Endothelial cell of umbilical vein (primary cell): Measurements from ENCODE around the gene SERPINI1.

Experiments used
- EZH2 ChIP-seq: IDR thresholded peaks from 2 replicates; pipeline ENCODE4 v1.6.1; 2012; ENCODE audit warnings: borderline replicate concordance, low read depth, mild to moderate bottlenecking, moderate library complexity, low read length, inconsistent platforms; ENCODE audit not compliant: severe bottlenecking
- GATA2 ChIP-seq: IDR thresholded peaks from 2 replicates; pipeline ENCODE4 v1.7.0; 2011; ENCODE audit warnings: low read depth, mild to moderate bottlenecking, moderate library complexity, mixed read lengths, low read length; ENCODE audit not compliant: insufficient read length, insufficient read depth
- MYC ChIP-seq: IDR thresholded peaks from one replicate; pipeline ENCODE4 v1.6.1; 2011; ENCODE audit warnings: mild to moderate bottlenecking, low read depth, low read length
- POLR2A ChIP-seq: IDR thresholded peaks from 2 replicates; pipeline ENCODE4 v1.6.1; 2012; ENCODE audit warnings: low read depth, mild to moderate bottlenecking, control low read depth, low read length
- POLR2AphosphoS5 ChIP-seq: IDR thresholded peaks from 2 replicates; pipeline ENCODE4 v1.6.1; 2012; ENCODE audit warnings: low read depth, mild to moderate bottlenecking, control low read depth, low read length, moderate library complexity; ENCODE audit not compliant: insufficient read depth
- TF ChIP-seq, protein P1 (sequence below), 2 donors: IDR thresholded peaks; 1 replicate in 1 of 2; 2 replicates in 1 of 2; pipeline ENCODE4 v1.5.1; 2011; ENCODE audit warnings: low read length in 2 of 2, mild to moderate bottlenecking in 2 of 2, moderate library complexity in 2 of 2, control low read depth in 1 of 2, inconsistent platforms in 1 of 2, low read depth in 1 of 2; ENCODE audit not compliant: insufficient read depth in 1 of 2; ENCODE audit errors: extremely low read depth in 1 of 2
- TF ChIP-seq, protein P2 (sequence below): IDR thresholded peaks from 2 replicates; pipeline ENCODE4 v1.6.1; 2011; ENCODE audit not compliant: insufficient read depth, insufficient read length

DNA sequence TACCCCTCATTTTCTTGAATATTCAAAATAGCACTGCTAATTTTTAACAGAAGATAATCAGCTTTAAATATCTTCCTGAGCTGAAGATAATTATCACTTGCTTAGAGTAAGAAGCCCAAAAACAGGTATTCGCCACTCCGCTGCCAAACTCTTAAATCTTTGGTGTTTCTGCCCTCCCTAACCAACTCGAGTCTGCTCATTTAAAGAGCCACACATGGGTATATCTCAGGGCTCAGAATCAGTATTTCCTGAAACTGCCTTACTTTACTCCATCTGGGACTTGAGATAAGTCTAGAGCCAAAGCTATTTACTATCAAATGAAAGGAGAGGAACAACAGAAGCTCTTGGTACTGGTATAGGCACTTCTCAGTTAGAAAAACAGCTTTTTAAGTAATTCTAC is 11.6 kb upstream of the SERPINI1 start:
- TF ChIP-seq EZH2 (no peak), POLR2AphosphoS5 (no peak), POLR2A (no peak), GATA2 (no peak), MYC (no peak)
- TF ChIP-seq, protein P1, sequence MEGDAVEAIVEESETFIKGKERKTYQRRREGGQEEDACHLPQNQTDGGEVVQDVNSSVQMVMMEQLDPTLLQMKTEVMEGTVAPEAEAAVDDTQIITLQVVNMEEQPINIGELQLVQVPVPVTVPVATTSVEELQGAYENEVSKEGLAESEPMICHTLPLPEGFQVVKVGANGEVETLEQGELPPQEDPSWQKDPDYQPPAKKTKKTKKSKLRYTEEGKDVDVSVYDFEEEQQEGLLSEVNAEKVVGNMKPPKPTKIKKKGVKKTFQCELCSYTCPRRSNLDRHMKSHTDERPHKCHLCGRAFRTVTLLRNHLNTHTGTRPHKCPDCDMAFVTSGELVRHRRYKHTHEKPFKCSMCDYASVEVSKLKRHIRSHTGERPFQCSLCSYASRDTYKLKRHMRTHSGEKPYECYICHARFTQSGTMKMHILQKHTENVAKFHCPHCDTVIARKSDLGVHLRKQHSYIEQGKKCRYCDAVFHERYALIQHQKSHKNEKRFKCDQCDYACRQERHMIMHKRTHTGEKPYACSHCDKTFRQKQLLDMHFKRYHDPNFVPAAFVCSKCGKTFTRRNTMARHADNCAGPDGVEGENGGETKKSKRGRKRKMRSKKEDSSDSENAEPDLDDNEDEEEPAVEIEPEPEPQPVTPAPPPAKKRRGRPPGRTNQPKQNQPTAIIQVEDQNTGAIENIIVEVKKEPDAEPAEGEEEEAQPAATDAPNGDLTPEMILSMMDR (IDR thresholded peaks at IDR 0.05; ENCODE audit: extremely low read depth in 1 of 2, insufficient read depth in 1 of 2, low read depth in 1 of 2, low read length in 2 of 2) = no peak
- TF ChIP-seq, protein P2, sequence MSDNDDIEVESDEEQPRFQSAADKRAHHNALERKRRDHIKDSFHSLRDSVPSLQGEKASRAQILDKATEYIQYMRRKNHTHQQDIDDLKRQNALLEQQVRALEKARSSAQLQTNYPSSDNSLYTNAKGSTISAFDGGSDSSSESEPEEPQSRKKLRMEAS = no peak
